Activated naive CD8-positive, alpha-beta T cell treated with anti-CD3 and anti-CD28 coated beads, Interleukin-2, amount 10 ng/mL, durations not matched to agents 7 days and 5 days (primary cell): ENCODE measurements around the gene NFIC. TPM values are rescaled to one million over a fixed set of nuclear protein-coding genes. Genes with fewer than 3 reads are reported as not detected.

Experiments used
- ATAC-seq: fragments of 150-1000 bp; cut with Tn5 transposase; one replicate; pipeline ENCODE4 v1.10.0; 2021; ENCODE audit warnings: low read depth, moderate library complexity
- POLR2A ChIA-PET: fragments of 350-600 bp; sonication (Branson Sonifier 250); formaldehyde crosslinking; loops from one replicate; lab custom pipeline; 2021; ENCODE audit warnings: antibody characterized with exemption; lab: Charles Lee
- DNase-seq: peaks from one replicate; pipeline ENCODE4 v3.0.0; 2021
- H3K27ac Mint-ChIP-seq: one replicate; pipeline ENCODE4 v1.8.0; 2022; ENCODE audit warnings: mild to moderate bottlenecking, mixed read lengths
- H3K27me3 Mint-ChIP-seq: one replicate; pipeline ENCODE4 v1.8.0; 2022; ENCODE audit warnings: mild to moderate bottlenecking, moderate library complexity, mixed read lengths
- H3K36me3 Mint-ChIP-seq: one replicate; pipeline ENCODE4 v1.8.0; 2021; ENCODE audit warnings: mild to moderate bottlenecking, mixed read lengths
- H3K4me1 Mint-ChIP-seq: one replicate; pipeline ENCODE4 v1.8.0; 2021; ENCODE audit warnings: mixed read lengths
- H3K4me3 Mint-ChIP-seq: one replicate; pipeline ENCODE4 v1.8.0; 2022; ENCODE audit warnings: mild to moderate bottlenecking, moderate library complexity, mixed read lengths
- H3K9me3 Mint-ChIP-seq: one replicate; pipeline ENCODE4 v1.8.0; 2021; ENCODE audit warnings: mixed read lengths
- total RNA-seq, 2 experiments: library from RNA; stranded (reverse); gene quantifications; one replicate each; pipeline ENCODE4 v1.2.3, GENCODE V29; 2021

Gene NFIC
- total RNA-seq, 2 experiments from 2014 or later: 18.0 to 19.3 TPM

- H3K9me3 Mint-ChIP-seq: no peaks in the 10 kb centered on the region
- H3K4me3 Mint-ChIP-seq: no peak overlapping the region
- peaks cover 3% of the 10 kb centered on the region for H3K4me1 Mint-ChIP-seq
- no peak for DNase-seq
- H3K36me3 Mint-ChIP-seq: no peaks in the 10 kb centered on the region
- POLR2A ChIA-PET: no interaction called here
- H3K27me3 Mint-ChIP-seq: no peaks in the 10 kb centered on the region
- ATAC-seq: no peak
- no peak overlapping the region for H3K27ac Mint-ChIP-seq
These were observed 92.1 kb downstream of the NFIC start for GRCh38 chr19:3458229-3459088.

DNA sequence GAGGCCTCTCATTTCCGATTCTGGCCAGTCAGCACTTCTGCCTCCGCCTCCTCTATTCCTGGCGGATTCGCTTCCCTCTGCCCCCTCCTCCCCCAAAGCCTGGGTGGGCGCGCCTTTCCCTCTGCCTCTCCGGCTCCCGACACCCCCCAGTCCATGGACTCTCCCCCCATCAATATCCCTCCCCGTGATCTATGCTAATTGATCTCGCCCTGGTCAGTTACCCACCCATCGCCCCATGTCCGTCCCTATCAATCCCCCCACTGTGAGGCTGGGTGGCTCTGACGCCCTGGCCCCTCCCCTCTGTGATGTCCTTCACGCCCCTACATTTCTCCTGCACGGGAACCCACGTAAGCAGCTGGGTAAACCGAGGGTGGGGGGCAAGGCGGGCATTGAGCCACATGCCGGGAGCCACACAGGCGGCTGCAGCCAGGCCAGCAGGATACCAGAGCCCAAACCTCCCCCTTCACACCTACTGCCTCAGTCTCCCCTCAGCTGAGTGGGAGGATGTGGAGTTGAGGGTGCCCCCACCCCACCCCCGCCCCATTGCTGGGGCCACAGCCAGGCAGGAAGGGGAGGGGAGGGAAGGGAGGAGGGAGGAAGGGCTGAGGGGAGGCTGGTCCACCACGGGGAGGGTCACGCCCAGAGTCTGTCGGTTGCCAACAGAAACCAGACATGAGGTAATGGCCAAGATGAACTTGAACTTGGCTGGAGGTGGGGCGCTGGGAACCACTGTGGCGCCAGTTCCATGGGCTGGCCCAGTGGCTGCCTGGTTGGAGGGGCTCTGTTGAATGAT is 92.9 kb downstream of the NFIC start:
- POLR2A ChIA-PET: no interaction called here
- H3K9me3 Mint-ChIP-seq: no peaks in the 10 kb centered on the region
- no peaks in the 10 kb centered on the region for H3K36me3 Mint-ChIP-seq
- ATAC-seq (no peak), DNase-seq (no peak)
- peaks cover 3% of the 10 kb centered on the region for H3K4me1 Mint-ChIP-seq
- no peak overlapping the region for H3K4me3 Mint-ChIP-seq
- H3K27ac Mint-ChIP-seq: no peak overlapping the region
- H3K27me3 Mint-ChIP-seq: no peaks in the 10 kb centered on the region

GRCh38 chr19:3459965-3460582 is 93.7 kb downstream of the NFIC start:
- no peaks in the 10 kb centered on the region for H3K9me3 Mint-ChIP-seq
- no peak overlapping the region for H3K27ac Mint-ChIP-seq
- POLR2A ChIA-PET: no interaction called here
- no peak for DNase-seq
- no peaks in the 10 kb centered on the region for H3K27me3 Mint-ChIP-seq
- no peak overlapping the region for H3K4me3 Mint-ChIP-seq
- H3K36me3 Mint-ChIP-seq: no peaks in the 10 kb centered on the region
- peaks cover 3% of the 10 kb centered on the region for H3K4me1 Mint-ChIP-seq
- ATAC-seq: no peak

DNA sequence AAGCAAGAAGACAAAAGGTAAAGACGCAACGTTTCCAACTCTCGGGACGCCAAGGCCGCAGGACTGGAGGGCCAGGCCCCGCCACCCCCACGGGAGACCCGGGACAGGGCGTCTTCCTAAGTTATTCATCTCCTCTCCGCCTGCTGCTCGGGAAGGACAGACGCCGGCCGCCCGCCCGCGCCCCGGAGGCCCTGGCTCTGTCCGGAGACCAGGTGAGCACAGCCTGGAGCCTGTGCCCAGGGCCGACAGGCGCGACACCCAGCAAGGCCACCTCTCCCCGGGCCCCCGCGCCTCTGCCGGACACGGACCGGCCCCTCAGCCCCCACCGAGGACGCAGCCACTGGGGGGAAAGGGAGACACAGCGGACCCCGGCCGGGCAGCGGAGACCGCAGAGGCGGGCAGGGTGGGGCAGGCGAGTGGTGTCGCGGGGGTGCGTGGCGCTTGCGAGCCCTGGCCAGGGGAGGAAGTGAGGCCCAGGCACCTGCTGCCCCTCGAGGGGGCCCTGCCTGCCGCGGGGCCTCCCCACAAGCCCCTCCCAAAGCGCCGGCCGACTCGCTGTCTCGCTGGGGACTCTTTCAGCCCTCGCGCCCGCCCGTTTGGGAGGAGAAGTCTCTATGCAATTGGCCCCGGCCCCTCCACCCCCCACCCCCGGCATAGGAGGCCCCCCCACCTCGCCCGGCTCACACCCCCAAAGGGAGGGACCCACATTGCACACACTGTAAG is 96.8 kb downstream of the NFIC start:
- no peak overlapping the region for H3K27ac Mint-ChIP-seq
- peaks cover 2% of the 10 kb centered on the region for H3K9me3 Mint-ChIP-seq
- ATAC-seq (no peak), DNase-seq (no peak)
- H3K4me3 Mint-ChIP-seq: no peak overlapping the region
- peaks cover 3% of the 10 kb centered on the region for H3K4me1 Mint-ChIP-seq
- no peaks in the 10 kb centered on the region for H3K27me3 Mint-ChIP-seq
- no peaks in the 10 kb centered on the region for H3K36me3 Mint-ChIP-seq
- POLR2A ChIA-PET: no interaction called here

- POLR2A ChIA-PET: no interaction called here
- Mint-ChIP-seq H3K9me3 (peaks cover 2% of the 10 kb centered on the region), H3K4me1 (peaks cover 3% of the 10 kb centered on the region), H3K27ac (no peak overlapping the region), H3K27me3 (no peaks in the 10 kb centered on the region), H3K36me3 (no peaks in the 10 kb centered on the region), H3K4me3 (no peak overlapping the region)
- ATAC-seq: no peak
- DNase-seq: no peak
These were observed 97.6 kb downstream of the NFIC start for GRCh38 chr19:3463714-3464586.

- ATAC-seq (no peak), DNase-seq (no peak)
- no peaks in the 10 kb centered on the region for H3K27me3 Mint-ChIP-seq
- no peaks in the 10 kb centered on the region for H3K36me3 Mint-ChIP-seq
- POLR2A ChIA-PET: no interaction called here
- H3K4me1 Mint-ChIP-seq: no peaks in the 10 kb centered on the region
- no peak overlapping the region for H3K27ac Mint-ChIP-seq
- H3K9me3 Mint-ChIP-seq: peaks cover 2% of the 10 kb centered on the region
- no peak overlapping the region for H3K4me3 Mint-ChIP-seq
These were observed 98.3 kb downstream of the NFIC start for GRCh38 chr19:3464587-3465235.

DNA sequence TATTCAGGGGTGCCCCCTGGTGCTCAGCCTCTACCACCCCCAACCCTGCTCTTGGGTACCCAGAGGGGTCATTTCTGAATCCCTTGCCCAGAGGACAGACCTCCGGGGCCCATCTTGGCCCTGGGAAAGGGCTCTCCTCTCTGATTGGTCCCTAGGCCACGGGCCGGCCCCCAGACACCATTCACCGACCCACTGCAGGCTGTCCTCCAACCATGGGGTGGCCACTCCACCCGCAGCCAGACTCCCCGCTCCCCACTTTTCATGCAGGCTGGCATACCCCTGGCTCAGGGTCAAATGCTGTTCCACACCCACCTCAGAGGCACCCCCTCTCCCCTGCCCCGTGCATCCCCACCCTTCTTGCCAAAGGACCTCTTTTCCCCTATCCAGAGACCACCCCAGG is 99.2 kb downstream of the NFIC start:
- ATAC-seq (no peak), DNase-seq (no peak)
- Mint-ChIP-seq H3K27me3 (no peaks in the 10 kb centered on the region), H3K27ac (no peak overlapping the region), H3K4me1 (no peaks in the 10 kb centered on the region), H3K36me3 (no peaks in the 10 kb centered on the region), H3K9me3 (peaks cover 2% of the 10 kb centered on the region), H3K4me3 (no peak overlapping the region)
- POLR2A ChIA-PET: no interaction called here

- DNase-seq: no peak
- H3K27ac Mint-ChIP-seq: no peak overlapping the region
These were observed 100.3 kb downstream of the NFIC start for GRCh38 chr19:3466635-3467034.

GRCh38 chr19:3467437-3468198 is 101.2 kb downstream of the NFIC start:
- POLR2A ChIA-PET: no interaction called here
- no peak overlapping the region for H3K4me3 Mint-ChIP-seq
- DNase-seq: no peak
- no peaks in the 10 kb centered on the region for H3K27me3 Mint-ChIP-seq
- peaks cover 2% of the 10 kb centered on the region for H3K9me3 Mint-ChIP-seq
- H3K4me1 Mint-ChIP-seq: no peaks in the 10 kb centered on the region
- no peak overlapping the region for H3K27ac Mint-ChIP-seq
- no peak for ATAC-seq
- no peaks in the 10 kb centered on the region for H3K36me3 Mint-ChIP-seq

More at GRCh38 chr19:3466635-3467034, 100.3 kb downstream of the NFIC start:
- H3K4me3 Mint-ChIP-seq: no peak overlapping the region
- no peaks in the 10 kb centered on the region for H3K4me1 Mint-ChIP-seq
- no peak for ATAC-seq
- H3K36me3 Mint-ChIP-seq: no peaks in the 10 kb centered on the region
- no peaks in the 10 kb centered on the region for H3K27me3 Mint-ChIP-seq
- POLR2A ChIA-PET: no interaction called here
- H3K9me3 Mint-ChIP-seq: peaks cover 2% of the 10 kb centered on the region

DNA sequence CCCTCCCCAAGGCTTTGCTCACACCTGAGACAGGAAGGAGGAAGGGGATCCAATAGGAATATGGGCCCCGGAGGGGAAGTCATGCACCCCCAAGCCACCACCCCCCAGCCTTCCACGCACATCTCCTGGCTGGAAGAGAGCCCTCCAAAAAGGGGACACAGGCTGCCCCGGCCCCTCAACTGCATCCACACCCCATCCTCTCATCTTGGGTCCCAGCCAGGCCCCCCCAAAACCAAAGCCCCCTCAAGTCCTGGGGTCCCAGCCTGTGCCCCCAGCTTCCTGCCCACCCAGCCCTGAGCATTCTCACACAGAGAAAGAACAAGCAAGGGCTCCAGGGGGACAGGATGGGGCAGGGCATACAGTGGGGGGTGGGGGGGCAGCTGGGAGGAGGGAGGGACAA is 101.8 kb downstream of the NFIC start:
- POLR2A ChIA-PET: no interaction called here
- H3K36me3 Mint-ChIP-seq: no peaks in the 10 kb centered on the region

DNA sequence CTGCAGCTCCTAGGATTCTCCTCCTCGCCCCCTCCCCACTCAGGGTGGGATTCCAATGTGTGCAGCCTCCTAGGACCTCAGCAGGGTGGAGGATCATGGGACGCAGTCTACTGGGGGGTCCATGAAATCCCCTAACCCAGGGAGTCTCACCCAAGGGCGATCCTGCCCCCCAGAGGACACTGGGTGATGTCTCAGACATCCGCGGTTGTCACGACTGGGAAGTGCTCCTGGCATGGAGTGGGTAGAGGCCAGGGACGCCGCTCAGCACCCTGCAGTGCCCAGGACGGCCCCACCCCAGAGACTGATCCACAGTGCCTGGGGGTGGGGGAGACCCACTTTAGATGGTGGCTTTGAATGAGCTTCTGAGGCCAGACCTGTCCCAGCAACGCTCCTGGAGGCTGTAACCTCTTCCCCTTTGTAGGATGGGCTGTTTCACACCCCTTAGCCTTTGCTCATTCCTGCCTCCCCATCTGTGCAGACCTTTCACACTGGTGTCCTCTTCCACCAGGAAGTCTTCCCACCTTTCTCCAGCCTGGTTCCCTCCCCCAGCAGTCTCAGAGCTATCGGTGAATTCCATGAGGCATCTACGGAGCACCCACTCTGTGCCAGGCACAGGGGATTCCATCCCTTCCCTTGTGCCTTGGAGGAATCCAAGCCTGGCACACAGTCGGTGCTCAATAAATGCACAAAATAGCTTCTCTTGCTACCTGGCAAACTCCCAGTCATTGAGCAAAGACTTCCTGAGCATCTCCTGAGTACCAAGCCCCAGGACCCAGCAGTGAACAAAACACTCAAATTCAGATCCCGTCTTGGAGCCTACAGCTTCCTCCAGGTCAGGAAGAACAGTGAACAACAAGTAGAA is 103.5 kb downstream of the NFIC start:
- peaks cover 2% of the 10 kb centered on the region for H3K9me3 Mint-ChIP-seq
- ATAC-seq (no peak), DNase-seq (no peak)
- H3K4me3 Mint-ChIP-seq: no peak overlapping the region
- H3K27ac Mint-ChIP-seq: no peak overlapping the region
- no peaks in the 10 kb centered on the region for H3K36me3 Mint-ChIP-seq
- peaks cover 2% of the 10 kb centered on the region for H3K27me3 Mint-ChIP-seq
- POLR2A ChIA-PET: no interaction called here
- no peaks in the 10 kb centered on the region for H3K4me1 Mint-ChIP-seq

More for the DNA sequence above, 101.8 kb downstream of the NFIC start:
- Mint-ChIP-seq H3K4me3 (no peak overlapping the region), H3K27ac (no peak overlapping the region), H3K4me1 (no peaks in the 10 kb centered on the region), H3K9me3 (peaks cover 2% of the 10 kb centered on the region), H3K27me3 (no peaks in the 10 kb centered on the region)
- ATAC-seq (no peak), DNase-seq (no peak)
